ENCODE data around the gene KRT20. TPM values are rescaled to one million over a fixed set of nuclear protein-coding genes. Genes with fewer than 3 reads are reported as not detected.

Gene KRT20
- total and polyA plus RNA-seq, 2 experiments from 2014 or later, result not detected

GRCh38 chr17:40915721-40916256, 30.7 kb upstream of the KRT20 start:
- no peaks in the 10 kb centered on the region for H4K20me1 ChIP-seq (replicated peaks; ENCODE audit: insufficient read depth)
- no peaks in the 10 kb centered on the region for H3K27me3 ChIP-seq (ENCODE audit: insufficient read depth)
- Mint-ChIP-seq H3K4me1 (peaks cover 5% of the 10 kb centered on the region; the same call in 2 of the 3 replicates), H3K27ac (no peak overlapping the region), H3K27me3 (ENCODE audit: insufficient read depth, low read depth, poor library complexity) (no peaks in the 10 kb centered on the region), H3K36me3 (ENCODE audit: low read depth) (no peaks in the 10 kb centered on the region), H3K4me3 (no peak overlapping the region), H3K9me3 (no peaks in the 10 kb centered on the region)
- H3K4me1 ChIP-seq (ENCODE audit: insufficient read depth), result no peaks in the 10 kb centered on the region
- H3K4me3 ChIP-seq, result no peak overlapping the region
- TF ChIP-seq CREB1 (CRISPR knock-in tag; IDR thresholded peaks at IDR 0.05; ENCODE audit: low read depth), result no peak
- no peak for TF ChIP-seq JUNB (IDR thresholded peaks at IDR 0.05; ENCODE audit: unreplicated experiment)
- no peak for TF ChIP-seq NANOG (IDR thresholded peaks at IDR 0.05; ENCODE audit: borderline replicate concordance)
- TF ChIP-seq ETS1 (IDR thresholded peaks at IDR 0.05), result no peak
- no peak for TF ChIP-seq ZNF331 (CRISPR knock-in tag; IDR thresholded peaks at IDR 0.05; ENCODE audit: low read depth)
- TF ChIP-seq REST (IDR thresholded peaks at IDR 0.05; ENCODE audit: unreplicated experiment), result no peak
- no peak overlapping the region for H3K4me2 ChIP-seq
- no peaks in the 10 kb centered on the region for H3F3A ChIP-seq (replicated peaks; ENCODE audit: low read depth)
- no peak overlapping the region for H2AFZ ChIP-seq
- H3K36me3 ChIP-seq (ENCODE audit: insufficient read depth), result no peaks in the 10 kb centered on the region
- H3K9me2 ChIP-seq (ENCODE audit: insufficient read depth), result no peaks in the 10 kb centered on the region
- ATAC-seq (no peak), DNase-seq (ENCODE audit: low spot score) (no peak)
- H3K27ac ChIP-seq (ENCODE audit: low read depth), result no peak overlapping the region
- H3K79me2 ChIP-seq (replicated peaks; ENCODE audit: insufficient read depth), result no peaks in the 10 kb centered on the region

- Histone ChIP-seq H3K36me3 (ENCODE audit: insufficient read depth) (no peaks in the 10 kb centered on the region), H3K27me3 (ENCODE audit: insufficient read depth) (no peaks in the 10 kb centered on the region), H4K20me1 (replicated peaks; ENCODE audit: insufficient read depth) (no peaks in the 10 kb centered on the region), H3K4me3 (no peak overlapping the region), H2AFZ (no peak overlapping the region), H3K9me2 (ENCODE audit: insufficient read depth) (no peaks in the 10 kb centered on the region), H3K4me2 (no peak overlapping the region), H3F3A (replicated peaks; ENCODE audit: low read depth) (no peaks in the 10 kb centered on the region), H3K4me1 (ENCODE audit: insufficient read depth) (no peaks in the 10 kb centered on the region), H3K79me2 (replicated peaks; ENCODE audit: insufficient read depth) (no peaks in the 10 kb centered on the region), H3K27ac (ENCODE audit: low read depth) (no peak overlapping the region)
- no peaks in the 10 kb centered on the region for H3K27me3 Mint-ChIP-seq (ENCODE audit: insufficient read depth, low read depth, poor library complexity)
- no peaks in the 10 kb centered on the region for H3K36me3 Mint-ChIP-seq (ENCODE audit: low read depth)
- H3K27ac Mint-ChIP-seq, result no peak overlapping the region
- H3K4me1 Mint-ChIP-seq, result peaks cover 5% of the 10 kb centered on the region; the same call in 2 of the 3 replicates
- DNase-seq (ENCODE audit: low spot score) (no peak), ATAC-seq (no peak)
- no peaks in the 10 kb centered on the region for H3K9me3 Mint-ChIP-seq
- H3K4me3 Mint-ChIP-seq, result no peak overlapping the region
- TF ChIP-seq ZNF462 (CRISPR knock-in tag; IDR thresholded peaks at IDR 0.05), result no peak
Observed at GRCh38 chr17:40915199-40915661, 30.2 kb upstream of the KRT20 start.

Measured in GM23338 (cell line).